ENCODE data around the gene RAPGEF4.

- no peak for TF ChIP-seq ZNF232 (CRISPR knock-in tag; IDR thresholded peaks at IDR 0.05)
- TF ChIP-seq CTCF (IDR thresholded peaks at IDR 0.05): no peak
- TF ChIP-seq FOXK1 (CRISPR knock-in tag; IDR thresholded peaks at IDR 0.05): no peak
- no peak for TF ChIP-seq SP1 (CRISPR knock-in tag; conservative IDR thresholded peaks at IDR 0.05)
- TF ChIP-seq ATF2 (CRISPR knock-in tag; IDR thresholded peaks at IDR 0.05; ENCODE audit: borderline replicate concordance, low read depth): no peak
- no peak for TF ChIP-seq HMGXB4 (CRISPR knock-in tag; IDR thresholded peaks at IDR 0.05)
- no peak for TF ChIP-seq PREB (CRISPR knock-in tag; IDR thresholded peaks at IDR 0.05; ENCODE audit: borderline replicate concordance)
- TF ChIP-seq FOXJ3 (CRISPR knock-in tag; IDR thresholded peaks at IDR 0.05; ENCODE audit: borderline replicate concordance): no peak
- TF ChIP-seq USF1 (CRISPR knock-in tag; IDR thresholded peaks at IDR 0.05): no peak
- no peak for TF ChIP-seq MXD4 (CRISPR knock-in tag; IDR thresholded peaks at IDR 0.05; ENCODE audit: borderline replicate concordance)
- TF ChIP-seq NFYB (CRISPR knock-in tag; conservative IDR thresholded peaks at IDR 0.05; ENCODE audit: low read depth): no peak
- no peak for TF ChIP-seq NFE2L1 (CRISPR knock-in tag; IDR thresholded peaks at IDR 0.05)
- no peak for TF ChIP-seq ATF1 (CRISPR knock-in tag; IDR thresholded peaks at IDR 0.05)
- TF ChIP-seq ZNF121 (CRISPR knock-in tag; IDR thresholded peaks at IDR 0.05): no peak
Measured at GRCh38 chr2:172877826-172878225, 142.2 kb downstream of the RAPGEF4 start.
